Hematopoietic multipotent progenitor cell treated with erythropoietin and hydrocortisone succinate and interleukin-3 and kit ligand, for 8 days (in vitro differentiated cells): Measurements from ENCODE around the gene KXD1.

Experiments
- DNase-seq: peaks from one replicate; pipeline ENCODE4 v3.0.0-alpha.2; 2015

Gene KXD1

DNA sequence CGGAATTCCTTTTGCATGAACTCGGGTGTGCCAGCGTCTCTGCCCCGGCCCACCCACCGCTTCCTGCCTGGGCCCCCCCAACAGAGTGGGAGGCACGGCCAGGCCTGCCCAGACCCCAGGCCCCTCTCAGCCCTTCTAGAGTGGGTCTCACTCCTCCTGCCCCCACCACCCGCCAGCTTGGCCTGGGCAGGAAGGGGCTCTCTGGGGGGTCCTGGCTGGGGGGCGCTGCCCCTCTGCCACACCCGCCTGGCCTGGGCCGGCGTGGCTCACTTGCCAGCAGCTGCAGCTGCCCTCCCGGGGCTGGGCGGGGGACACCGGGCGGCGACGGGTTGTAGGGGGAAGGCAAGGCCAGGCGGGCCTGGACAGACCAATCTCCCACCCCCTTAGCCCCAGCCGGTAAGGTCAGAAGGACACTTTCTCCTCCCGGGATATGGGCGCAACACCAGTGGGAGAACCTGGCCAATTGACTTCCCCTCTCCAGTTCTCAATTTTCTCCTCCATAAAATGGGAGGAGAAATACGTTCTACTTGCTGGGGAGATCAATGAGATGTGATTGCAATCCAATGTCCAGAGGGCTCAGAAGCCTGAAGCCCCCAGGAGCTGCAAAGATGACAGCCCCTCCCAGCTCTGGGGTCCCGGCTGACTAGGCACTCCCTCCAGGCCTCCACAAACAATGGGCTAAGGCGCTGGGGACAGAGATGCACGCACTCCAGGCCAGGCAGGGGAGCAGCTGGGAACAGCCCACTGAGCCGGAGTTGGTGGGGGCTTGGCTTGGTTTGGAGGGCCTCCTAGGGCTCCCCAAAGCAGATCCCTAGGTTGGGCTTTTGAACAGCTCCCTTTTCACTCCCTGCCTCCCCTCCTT, 46.5 kb downstream of the KXD1 start:
- no peak for DNase-seq

DNA sequence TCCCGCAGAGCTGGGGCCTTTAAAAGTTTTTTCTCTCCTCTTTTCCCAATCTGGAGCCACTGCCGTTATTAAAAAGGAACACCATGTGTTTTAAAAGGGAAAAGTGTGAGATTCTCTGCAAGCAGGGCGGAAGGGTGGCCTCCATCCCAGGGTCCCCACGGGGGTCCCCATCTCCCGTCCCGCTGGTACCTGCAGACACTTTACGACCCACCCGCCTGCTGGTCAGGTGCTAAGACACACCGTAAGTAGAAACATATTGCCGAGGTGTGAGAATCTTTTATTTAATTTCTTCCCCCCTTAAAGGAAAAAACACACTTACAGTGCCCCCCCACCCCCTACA, 47.1 kb downstream of the KXD1 start:
- DNase-seq, result no peak

DNA sequence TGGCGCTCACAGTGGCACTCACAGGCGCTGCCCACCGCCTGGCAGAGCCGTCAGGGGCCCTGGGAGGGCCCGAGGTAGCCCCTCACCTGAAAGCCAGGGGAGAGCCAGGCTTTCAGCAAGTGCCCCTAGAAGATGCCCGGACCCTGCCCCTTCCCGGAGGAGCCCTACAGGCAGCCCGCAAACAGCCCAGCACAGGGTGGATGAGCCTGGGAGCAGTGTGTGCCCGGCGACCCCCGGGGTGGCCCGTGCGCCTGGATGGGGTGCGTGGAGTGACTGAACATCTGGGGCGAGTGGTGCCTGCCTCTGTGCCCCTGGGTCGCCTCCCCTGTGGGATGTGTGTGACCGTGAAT, 47.5 kb downstream of the KXD1 start:
- no peak for DNase-seq

DNA sequence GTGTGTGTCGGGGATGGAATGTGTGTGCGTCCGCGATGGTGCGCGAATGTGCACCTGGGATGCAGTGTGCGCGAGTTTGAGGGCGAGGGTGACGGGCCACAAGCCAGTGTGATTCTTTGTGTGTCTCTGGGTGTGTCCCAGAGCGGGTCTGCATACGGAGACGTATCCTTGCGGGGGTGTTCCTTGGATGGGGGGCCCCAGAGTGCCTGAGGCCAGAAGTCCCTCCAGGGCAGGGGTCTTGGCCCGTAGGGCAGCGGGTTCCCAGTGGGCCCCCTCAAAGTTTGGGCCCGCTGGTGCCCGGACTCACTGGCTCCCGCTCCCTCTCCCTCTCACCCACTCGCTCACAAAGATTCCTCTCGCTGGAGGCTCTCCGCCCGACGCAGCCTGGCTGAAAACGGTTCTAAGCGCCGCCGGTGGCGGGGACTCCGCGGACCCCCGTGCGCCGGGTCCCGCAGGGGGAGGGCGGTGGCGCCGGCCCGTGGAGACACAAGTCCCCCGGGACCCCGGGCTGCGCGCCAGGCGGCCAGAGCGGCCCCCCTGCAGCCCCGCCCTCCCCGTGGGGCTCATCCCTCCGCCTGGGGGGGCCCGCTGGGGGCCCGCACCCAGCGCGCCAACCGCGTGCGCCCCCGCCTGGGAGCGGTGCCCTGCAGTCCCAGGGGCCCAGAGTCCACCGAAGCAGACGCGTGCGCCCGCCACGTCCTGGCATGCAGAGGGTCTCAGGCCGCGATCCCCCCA, 48.0 kb downstream of the KXD1 start:
- DNase-seq, result no peak

DNA sequence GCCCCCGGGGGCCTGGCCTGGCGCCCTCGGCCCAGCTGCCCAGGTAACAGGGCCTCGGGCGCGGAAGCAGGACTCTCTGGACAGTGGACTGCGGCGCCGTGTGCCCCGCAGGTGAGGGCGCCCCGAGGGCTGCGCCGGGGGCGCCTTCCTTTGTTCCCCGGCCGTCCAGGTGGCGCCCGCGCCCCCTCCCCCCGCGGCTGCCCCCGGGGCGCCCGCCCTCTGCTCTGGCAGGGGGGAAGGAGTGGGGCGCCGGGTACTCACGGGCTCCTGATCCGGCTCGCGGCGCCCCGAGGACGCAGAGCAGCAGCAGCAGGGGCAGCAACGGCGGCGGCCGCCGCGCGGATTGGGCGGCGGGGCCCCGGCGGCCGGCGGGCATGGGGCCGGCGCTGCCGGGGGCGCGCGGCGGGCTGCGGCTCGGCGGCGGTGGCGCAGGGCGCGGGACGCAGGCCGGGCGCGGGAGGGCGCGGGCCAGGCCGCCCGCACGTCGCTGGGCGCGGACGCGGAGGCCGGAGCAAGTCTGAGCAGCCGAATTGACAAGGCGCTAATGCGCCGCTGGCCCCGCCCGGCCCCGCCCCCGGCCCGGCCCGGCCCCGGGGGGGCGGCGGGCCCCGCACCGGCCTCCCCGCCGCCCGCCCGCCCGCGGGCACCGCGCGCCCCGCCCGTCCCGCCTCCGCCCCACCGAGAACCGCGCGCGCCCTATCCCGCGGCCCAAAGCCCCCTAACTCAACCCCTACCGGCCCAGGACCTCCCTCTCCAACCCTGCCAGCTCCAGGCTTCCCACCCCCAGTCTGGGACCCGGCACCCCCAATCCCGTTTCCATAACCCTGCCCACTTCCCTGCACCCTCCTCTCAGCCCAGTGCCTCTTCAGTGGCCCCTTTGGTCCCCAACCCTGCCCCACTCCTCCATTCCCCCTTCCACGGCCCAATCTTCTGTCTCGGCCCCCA, 48.9 kb downstream of the KXD1 start, which contains the start of gene CRLF1:
CRLF1 (minus strand) TSS at position 519 of the 945 bp plus-strand sequence; CDS start at position 376, 143 bp downstream.
- DNase-seq, result no peak

DNA sequence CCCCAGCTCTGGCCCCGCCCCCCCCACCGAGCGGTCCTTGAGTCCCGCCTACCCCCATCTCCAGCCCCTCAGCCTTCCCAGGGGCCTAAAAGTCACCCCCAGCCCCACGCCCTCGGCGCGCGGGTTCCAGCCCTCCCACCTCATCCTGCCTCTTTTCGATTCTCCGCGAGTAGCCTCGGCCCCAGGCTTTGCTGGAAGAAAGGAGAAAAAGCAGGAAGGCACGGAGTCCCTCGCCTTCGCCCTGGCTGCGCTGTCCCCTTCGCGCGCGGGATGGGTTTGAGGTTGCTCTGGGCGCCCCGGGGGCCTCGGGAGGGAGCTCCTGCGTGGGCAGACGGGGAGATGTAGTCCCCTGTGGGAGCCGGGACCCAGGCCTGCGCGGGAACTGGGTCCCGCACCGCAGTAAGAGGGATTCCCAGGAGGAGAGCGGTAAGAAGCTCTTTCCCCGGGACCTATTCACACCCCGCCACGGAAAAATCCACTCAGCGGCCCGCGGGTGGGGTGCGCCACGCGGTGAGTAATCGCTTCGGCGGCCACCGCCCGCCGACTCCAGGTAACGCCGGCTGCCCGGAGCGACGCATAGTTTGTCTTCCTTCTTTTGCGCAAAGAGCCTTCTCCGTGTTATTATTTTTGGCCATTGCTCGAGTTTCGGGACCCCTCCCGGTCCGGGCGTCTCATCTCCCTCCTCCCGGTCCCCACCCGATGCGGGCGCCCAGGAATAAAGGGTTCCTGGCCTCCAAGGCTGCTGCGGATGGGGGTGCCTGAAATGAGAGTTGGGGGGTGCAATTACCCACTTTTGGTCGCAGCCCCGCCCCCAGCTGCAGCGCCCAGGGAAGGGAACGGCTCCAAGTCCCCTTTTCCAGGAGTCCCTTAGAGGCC, 49.8 kb downstream of the KXD1 start:
- no peak for DNase-seq

DNA sequence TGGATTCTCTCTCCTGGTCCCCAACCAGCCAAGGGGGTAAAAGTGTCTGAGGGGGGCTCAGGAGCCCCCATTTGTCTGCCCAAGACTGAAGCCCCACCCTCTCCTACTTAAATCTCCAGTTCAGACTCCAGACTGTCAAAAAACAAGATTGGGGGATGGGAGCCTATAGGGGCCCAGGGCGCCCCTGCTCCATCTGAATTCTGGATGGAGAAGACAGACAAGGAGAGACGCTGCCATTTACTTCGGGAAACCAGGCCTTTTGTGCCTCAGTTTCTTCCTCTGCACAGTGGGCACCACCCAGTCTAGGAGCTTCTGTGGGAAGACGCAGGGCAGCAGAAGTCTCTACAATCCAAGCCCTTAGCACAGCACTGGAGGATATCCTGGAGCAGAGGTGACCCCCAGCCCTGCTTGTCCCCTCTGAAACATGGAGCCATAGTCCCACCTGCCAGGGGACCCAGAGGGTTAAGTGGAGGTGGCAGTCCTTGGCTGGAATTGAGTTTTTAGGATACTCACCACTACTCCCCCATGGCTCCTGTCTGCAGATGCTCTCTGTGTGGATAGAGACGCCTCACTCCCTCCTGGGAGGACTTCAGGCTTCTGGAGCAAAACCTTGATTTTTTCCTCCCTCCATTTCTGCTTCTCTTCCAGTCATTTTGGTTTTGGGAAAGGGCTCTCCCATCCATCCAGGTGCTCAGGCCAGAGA, 50.6 kb downstream of the KXD1 start:
- DNase-seq, result no peak

DNA sequence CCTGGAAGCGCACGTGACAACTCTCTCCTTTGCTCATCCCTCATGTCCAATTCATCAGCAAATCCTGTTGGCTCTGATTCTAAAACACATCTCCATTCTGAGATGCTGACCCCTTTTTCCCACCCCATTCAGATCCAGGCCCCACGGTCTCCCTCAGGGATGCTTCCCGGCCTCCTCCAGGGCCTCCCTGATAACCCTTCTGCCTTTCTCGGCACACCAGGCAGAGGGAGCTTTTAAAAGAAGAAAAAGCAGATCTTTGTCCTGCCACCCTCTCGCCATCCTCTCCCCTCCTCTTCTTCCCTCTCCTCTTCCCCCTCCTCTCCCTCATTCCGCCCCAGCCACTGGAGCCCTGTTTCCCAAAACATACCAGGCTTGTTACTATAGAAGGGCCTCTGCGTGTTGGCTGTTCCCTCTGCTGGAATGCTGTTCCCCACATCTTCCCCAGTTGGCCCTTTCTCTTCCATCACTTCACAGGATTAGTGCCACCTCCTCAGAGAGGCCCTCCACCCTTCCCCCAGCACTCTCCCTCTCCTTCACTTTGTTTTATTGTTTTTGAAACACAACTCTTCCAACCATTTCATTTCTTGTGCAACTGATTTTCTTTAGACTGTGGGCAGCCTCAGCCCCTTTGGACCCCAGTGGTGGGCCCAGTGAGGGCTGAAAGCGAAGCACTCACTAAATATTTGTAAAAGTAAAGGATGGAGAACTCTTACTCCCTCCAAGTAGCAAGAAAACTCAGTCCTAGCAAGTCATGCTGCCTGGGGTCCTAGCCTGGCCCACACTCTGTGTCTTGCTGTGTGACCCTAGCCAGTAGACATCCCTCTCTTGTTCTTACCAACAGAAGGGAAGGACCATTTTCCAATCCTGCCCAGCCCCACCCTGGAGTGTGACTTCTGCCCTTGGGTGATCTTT, 51.4 kb downstream of the KXD1 start:
- no peak for DNase-seq

DNA sequence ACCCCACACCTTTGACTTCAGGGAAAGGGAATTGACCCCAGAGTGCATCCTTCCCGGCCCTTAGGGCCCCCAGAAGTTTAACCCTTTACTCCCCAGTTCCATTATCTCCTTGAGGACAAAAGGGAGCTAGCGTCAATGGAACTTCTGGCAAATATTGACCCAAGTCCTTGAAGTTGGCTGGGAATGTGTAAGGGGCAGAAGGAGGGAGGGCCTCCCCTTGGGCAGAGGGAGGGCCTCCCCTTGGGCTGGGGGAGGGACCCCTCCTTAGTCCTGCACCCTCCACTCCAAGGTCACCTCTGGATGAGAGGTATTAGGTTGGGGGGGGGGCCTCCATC, 52.0 kb downstream of the KXD1 start:
- DNase-seq, result no peak

- DNase-seq, result no peak
Measured at GRCh38 chr19:18610245-18610555, 52.5 kb downstream of the KXD1 start.

- DNase-seq, result no peak
Measured at GRCh38 chr19:18610556-18611326, 53.1 kb downstream of the KXD1 start.

DNA sequence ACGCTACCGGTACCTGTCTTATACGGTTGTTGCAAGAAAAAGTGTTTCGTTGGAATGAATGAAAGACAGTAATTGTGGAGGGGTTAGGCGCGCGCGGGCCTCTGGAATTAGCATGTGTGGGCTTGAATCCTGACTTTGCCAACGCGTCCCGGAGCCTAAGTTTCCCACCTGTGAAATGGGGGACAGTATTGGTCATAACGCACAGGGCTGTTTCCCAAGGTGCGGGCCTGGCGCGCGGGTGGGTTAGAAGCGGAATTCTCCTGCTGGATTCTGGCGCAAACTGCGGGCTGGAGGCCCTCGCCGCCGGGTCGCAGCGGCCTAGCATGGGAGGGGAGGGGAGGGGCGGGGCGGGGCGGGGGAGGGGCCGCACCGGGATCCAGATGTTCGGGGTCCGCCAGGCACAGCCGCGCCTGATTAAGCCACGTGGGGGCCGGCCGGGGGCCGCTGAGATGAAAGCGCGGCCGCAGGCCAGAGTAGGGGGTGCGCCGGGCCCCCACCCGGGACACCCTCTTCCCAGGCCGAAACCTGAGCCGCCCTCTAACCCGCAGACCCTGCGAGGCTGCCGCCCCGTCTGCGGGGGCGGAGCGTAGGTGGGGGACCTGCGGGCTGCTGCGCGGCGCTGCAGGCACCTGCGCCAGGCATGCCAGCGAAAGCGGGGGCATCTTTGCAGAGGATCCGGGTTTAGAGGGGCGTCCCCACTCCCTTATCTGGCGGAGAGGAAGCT, 53.8 kb downstream of the KXD1 start:
- no peak for DNase-seq

- no peak for DNase-seq
Measured at GRCh38 chr19:18612051-18612771, 54.5 kb downstream of the KXD1 start.

DNA sequence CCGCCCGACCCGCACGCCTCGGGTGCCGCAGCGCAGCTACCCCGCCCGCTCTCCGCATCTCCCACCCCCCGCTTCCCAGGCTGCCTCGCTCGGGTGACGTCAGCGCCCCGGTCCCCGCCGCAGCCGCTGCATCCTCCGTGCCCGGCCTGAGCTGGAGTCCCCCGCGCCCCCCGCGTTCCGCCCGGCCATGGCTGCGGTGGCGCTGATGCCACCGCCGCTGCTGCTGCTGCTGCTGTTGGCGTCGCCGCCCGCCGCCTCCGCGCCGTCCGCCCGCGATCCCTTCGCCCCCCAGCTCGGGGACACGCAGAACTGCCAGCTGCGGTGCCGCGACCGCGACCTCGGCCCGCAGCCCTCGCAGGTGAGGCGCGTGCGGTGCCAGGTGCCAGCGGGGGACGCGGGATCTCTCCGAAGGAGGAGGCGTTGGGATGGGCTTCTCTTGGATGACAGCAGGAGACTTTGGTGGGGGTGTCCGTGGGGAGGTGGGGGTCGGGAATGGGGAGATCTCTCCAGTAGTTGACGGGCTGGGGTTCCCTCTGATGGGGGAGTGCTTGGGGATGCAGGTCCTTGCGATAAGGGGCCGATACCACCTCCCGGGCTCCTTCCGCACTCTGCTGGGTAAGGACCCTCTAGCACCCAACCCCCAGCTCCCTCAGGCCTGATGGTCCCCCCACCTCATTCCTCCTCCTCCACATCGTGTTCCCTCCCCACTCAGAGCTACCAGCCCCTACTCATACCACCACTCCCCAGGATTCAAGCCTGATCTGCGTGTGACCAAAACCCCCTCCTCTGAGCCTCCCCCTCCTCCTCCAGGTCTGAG, 55.3 kb downstream of the KXD1 start, which contains the start of gene TMEM59L:
TMEM59L (plus strand) TSS at position 99 of the 817 bp plus-strand sequence; CDS start at position 188, 89 bp downstream.
- DNase-seq, result no peak

DNA sequence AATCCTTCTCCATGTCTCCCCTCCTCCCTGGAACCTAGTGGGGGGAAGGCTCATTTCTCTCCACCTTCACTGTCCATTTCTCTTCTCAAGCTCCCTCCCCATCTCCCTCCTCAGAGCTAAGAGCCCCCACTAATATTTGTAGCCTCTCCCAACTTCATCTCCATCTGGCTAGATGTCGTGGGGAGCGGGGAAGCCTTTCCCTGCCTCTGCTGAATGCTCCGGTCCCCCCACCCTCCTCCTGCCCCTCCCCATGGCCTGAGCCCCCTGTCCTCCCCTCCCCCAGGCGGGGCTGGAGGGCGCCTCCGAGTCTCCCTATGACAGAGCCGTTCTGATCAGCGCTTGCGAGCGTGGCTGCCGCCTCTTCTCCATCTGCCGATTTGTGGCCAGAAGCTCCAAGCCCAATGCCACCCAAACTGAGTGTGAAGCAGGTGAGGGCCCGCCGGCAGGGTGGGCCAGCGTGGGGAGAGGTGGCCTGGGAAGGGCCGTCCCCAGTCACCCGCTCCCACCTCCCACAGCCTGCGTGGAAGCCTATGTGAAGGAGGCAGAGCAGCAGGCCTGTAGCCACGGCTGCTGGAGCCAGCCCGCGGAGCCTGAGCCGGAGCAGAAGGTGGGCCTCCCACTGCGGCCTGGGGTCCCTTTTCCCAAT, 56.0 kb downstream of the KXD1 start:
- DNase-seq, result no peak

DNA sequence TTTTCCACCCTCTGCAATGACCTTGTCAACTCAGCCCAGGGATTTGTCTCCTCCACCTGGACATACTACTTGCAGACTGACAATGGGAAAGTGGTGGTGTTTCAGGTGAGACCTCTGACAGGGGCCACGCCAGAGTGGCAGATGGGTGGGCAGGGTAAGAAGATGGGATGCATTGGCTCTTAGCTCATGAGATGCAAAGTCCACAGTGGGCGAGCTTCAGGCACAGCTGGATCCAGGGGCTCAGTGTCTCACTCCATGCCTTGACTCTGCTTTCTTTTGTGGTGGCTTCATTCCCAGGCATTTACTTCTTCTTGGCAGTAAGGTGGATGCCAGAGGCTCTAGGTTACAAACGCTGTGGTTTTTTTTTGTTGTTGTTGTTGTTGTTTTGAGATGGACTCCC, 58.4 kb downstream of the KXD1 start:
- no peak for DNase-seq

GRCh38 chr19:18617562-18617961, 59.9 kb downstream of the KXD1 start:
- no peak for DNase-seq
